Panc1 (cell line): ENCODE measurements around the gene COL4A2.

ENCODE experiments used
- CTCF ChIP-seq: fragments of 450-650 bp; IDR thresholded peaks from 2 replicates; pipeline ENCODE4 v1.5.1; 2017; ENCODE audit warnings: mild to moderate bottlenecking
- REST ChIP-seq, 2 experiments: IDR thresholded peaks; 2 replicates each; pipeline ENCODE4 v1.6.1; 2011 to 2012; ENCODE audit warnings: low read depth in 2 of 2, control low read depth in 1 of 2, low read length in 1 of 2, mild to moderate bottlenecking in 1 of 2, moderate library complexity in 1 of 2; ENCODE audit not compliant: insufficient read depth in 1 of 2

DNA sequence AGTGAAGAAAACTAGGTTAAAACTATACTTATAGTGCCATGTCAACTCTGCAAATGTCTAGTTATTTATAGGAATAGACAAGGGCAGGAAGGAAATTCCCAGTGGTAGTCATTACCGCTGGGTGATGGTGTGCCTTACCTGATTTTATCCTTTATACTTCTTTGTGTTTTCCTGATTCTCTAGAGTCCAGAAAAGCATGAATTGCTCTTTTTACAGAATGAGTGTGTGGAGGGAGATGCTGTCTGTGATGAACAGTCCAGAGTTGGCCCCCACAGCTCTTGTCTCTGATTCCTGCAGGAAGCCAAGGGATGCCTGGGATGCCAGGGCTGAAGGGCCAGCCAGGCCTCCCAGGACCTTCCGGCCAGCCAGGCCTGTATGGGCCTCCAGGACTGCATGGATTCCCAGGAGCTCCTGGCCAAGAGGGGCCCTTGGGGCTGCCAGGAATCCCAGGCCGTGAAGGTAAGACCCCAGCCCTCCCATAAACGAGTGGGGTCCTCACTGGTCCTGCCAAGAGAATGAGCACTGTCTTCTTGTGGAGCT is 170.7 kb downstream of the COL4A2 start:
- TF ChIP-seq CTCF = no peak
- no peak for TF ChIP-seq REST (IDR thresholded peaks at IDR 0.05; ENCODE audit: insufficient read depth in 1 of 2, low read depth in 2 of 2, low read length in 1 of 2)
